Measurements from ENCODE around the gene ELOB. TPM values are rescaled to one million over a fixed set of nuclear protein-coding genes. Genes with fewer than 3 reads are reported as not detected.

Gene ELOB
- total RNA-seq, 1 experiment from 2014 or later: 398 TPM

DNA sequence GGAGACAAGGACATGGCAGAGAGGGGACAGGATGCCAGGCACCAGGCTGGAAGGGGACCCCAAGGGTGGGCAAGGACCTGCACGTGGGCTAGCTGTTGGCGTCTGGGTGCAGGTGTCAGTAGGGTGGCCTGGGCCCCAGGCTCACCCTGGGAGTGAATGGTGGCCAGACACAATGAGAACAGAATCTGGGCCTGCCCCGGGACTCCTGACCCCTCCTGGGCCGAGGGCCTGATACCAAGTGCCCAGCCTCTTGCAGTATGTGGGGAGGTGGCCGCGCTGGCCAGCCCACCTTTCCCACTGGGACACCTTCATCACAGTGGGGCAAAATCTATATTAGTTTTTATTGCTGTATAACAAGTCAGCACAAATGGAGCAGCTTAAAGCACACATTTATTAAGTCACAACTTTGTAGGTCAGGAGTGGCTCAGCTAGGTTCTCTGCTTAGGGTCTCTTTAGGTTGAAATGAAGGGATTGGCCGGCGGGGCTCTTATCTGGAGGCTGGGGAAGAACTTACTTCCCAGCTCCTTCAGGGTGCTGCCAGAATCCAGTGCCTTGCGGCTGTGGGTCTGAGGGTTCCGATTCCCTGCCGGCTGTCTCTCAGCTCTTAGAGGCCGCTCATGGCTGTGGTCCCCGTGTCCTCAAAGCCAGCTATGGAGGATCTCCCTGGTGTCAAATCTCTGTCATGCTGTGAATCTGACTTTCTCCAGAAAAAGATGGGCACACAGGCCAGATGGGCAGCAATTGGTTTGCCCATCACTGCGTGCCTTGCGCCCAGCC, 6.7 kb upstream of the ELOB start:
- no peak for DNase-seq (ENCODE audit: low spot score)

DNA sequence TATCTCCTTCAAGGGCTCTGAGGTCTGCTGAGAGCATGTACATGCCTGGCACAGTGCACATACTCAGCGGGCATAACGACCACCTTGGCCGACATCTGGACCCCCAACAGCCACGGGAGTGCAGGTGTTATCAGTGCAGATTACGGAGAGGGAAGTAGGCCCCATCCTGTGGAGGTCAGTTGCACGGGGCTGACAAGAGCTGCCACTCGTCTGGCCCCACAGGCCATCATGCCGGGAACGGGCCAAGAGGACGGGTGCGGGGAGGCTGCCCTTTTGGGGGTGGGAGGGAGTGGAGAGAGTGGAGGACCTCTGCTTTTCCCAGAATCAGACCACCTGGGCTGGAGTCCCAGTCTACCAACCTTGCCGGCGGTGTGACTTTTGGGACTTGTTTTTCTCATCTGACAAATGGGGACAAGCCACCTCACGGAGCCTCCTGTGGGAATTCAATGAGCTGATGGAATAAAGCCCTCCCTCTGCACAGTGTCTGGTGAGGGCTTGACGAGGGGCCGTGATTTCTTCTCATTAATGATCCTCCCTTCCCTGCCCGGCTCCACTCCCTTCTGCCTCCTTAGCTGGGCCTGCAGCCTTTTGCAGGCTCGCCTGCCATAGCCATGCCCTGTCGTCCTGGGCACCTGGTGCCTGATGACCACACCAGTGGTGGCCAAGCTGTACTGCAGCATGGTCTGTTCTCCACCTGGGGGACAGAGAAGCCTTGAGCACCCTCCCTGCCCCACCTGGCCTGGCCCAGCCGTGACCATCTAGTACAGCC, 5.7 kb upstream of the ELOB start:
- DNase-seq (ENCODE audit: low spot score): peak; percentile 37

DNA sequence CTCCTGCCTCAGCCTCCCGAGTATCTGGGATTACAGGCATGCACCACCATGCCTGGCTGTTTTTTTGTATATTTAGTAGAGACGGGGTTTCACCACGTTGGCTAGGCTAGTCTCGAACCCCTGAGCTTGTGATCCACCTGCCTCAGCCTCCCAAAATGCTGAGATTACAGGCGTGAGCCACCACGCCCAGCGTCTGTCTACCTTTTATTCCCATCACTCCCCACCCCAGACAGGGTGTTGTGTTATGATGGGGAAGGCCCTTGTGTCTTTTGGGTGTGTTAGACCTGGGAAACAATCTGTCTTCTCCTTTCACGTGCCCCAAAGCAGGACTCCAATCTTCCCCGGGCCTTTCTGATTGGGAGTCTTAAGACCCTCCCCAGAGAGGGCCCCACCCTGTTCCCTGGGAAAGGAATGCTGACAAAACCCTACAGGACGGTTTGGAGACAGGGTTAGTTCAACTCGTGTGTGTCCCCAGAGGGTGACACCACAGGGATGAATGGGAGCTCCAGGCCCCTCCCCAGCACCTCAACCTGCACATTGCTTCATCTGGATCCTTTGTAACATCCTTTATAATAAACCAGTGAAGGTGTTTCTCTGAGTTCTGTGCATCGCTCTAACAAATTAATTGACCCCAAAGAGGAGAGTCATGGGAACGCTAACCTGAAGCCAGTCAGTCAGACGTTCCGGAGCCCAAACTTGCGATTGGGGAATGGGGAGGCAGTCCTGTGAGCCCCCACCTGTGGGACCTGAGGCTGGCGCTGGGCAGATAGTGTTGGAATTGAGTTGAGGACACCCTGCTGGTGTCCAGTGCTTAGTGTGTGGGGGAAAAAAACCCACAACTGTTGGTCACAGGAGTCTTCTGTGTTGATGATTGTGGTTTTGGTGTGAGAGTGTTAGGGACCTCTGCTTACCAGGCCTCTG, 3.2 kb upstream of the ELOB start:
- DNase-seq (ENCODE audit: low spot score): no peak

DNA sequence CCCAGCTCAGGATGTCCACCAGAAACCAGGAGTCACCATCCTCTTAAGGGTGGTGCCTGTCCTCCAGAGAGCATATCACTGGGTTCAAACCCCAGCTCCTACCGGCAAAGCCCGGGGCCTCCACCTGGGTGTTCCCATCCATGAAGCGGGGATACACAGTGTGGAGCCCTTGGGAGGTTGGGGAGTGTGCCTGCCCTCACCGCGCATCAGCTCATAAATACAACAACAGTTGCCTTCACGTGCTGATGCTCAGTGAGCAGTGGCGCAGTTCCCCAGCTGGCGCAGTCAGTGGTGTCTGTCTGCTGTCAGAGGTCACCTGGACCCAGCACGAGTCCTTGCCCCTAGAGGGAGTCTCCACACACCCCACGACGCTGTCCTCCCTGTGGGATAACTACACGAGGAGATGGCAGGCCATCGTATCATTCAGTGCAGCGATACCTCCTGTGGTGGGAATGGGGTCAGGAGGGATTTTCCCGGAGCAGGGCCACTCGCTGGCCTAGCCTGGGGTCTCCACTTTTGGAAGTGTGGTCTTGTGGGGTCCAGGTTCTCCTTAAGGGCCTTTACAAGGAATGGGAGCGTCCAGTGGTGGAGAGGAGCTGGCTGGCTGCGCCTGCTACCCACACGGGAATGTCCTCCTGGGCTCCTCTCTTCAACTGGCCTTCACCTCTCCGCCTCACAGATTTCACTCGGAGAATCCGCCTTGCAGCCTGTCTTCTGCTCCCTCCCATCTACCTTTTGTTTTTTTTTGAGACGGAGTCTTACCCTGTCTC, 2.3 kb upstream of the ELOB start:
- DNase-seq (ENCODE audit: low spot score): no peak

DNA sequence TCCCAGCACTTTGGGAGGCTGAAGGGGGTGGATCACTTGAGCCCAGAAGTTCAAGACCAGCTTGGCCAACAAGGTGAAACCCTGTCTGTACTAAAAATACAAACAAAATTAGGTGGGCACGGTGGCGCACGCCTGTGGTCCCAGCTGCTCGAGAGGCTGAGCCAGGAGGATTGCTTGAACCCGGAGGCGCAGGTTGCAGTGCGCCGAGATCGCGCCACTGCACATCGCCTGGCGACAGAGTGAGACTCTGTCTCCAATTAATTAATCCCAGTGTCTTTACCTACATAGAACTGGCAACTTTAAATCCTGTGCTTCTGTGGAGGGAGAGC, 1.5 kb upstream of the ELOB start:
- DNase-seq (ENCODE audit: low spot score): no peak

GRCh38 chr16:2777903-2778629, 986 bp upstream of the ELOB start:
- peak; percentile 37 for DNase-seq (ENCODE audit: low spot score)

GRCh38 chr16:2776500-2777139, 460 bp downstream of the ELOB start:
- DNase-seq (ENCODE audit: low spot score): no peak

DNA sequence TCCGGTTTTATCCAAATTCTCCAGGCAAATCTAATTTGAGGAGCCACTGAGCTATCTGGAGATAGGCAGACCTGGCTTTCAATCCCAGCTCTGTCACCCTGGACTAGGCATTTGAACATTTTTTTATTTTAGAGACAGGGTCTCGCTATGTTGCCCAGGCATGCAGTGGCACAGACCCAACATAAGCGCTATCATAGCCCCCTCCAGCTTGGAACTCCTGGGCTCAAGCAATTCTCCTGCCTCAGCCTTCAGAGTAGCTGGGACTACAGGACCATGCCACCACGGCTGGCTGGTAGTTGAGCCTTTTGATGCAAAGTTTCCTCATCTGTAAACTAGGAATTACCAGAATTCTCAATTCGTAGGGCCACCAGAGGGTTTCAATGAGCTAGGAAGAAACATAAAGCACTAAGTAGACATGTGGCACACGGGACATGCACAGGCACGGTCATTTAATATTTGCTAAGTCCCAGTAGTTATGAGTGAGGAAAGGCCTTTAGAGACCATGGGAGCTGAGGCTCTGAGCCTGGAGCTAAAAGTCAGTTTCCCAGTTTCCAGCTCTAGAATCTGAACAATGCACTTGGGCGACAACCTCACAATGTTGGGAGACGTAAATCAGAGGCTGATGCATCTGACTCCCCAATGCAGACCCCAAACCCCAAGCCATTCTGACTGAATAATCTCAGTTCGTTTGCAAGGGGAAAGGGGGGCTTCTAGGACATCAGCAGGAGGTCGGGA, 1.1 kb downstream of the ELOB start:
- DNase-seq (ENCODE audit: low spot score): no peak

GRCh38 chr16:2775131-2775716, 1.9 kb downstream of the ELOB start:
- no peak for DNase-seq (ENCODE audit: low spot score)

- no peak for DNase-seq (ENCODE audit: low spot score)
Observed at GRCh38 chr16:2774161-2774891, 2.8 kb downstream of the ELOB start.

- DNase-seq (ENCODE audit: low spot score): no peak
Observed at GRCh38 chr16:2773188-2773968, 3.7 kb downstream of the ELOB start.

- no peak for DNase-seq (ENCODE audit: low spot score)
Observed at GRCh38 chr16:2771496-2772402, 5.3 kb downstream of the ELOB start.

DNA sequence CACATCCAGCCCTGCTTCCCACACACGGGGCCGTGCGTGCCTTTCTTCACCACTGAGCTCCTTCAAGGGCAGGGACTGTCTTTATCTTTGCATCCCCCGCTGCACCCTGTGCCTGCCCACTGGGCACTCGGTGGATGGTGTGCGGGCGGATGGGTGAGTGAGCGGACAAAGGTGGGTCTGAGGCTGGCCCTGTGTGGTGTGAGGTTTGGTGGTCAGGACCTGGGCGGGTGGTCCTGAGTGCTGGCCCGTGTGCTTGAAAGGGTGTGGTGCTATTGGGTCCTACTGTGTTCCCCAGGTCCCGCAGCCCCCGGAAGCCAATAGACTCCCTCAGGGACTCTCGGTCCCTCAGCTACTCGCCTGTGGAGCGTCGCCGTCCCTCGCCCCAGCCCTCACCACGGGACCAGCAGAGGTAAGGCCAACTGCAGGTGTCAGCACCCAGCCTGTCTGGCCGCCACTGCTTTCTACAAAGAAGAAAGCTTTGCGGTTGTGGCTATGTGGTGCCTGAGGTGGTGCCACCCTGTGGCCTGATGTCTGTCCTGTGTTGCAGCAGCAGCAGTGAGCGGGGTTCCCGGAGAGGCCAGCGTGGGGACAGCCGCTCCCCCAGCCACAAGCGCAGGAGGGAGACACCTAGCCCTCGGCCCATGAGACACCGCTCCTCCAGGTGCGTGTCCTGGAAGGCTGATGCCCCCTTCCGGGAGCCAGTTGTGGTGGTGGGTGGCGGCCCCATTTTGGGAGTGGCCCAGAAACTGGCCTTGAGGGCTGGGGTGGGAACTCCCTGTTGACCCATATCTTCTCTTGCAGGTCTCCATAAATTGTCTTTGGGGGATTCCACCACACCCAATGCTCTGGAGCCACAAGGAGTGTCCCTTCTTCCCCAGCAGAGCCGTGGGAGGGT, 6.8 kb downstream of the ELOB start:
- no peak for DNase-seq (ENCODE audit: low spot score)

GRCh38 chr16:2769675-2770056, 7.4 kb downstream of the ELOB start:
- DNase-seq (ENCODE audit: low spot score): no peak

GRCh38 chr16:2769100-2769529, 8.0 kb downstream of the ELOB start:
- no peak for DNase-seq (ENCODE audit: low spot score)

All from HT-29 (cell line).